Right atrium auricular region (tissue), 2 donors: ENCODE results near the gene NNT. TPM values are rescaled to one million over a fixed set of nuclear protein-coding genes. Genes with fewer than 3 reads are reported as not detected.
A peak's percentile ranks its signal among the peaks of the same experiment; 100 is the strongest.
"Not testable (repeated sequence)": the region's sequence is repeated elsewhere in the genome, so short reads cannot be mapped to it uniquely, and the experiment has no call there.

Source experiments
- DNase-seq: peaks from one replicate; pipeline ENCODE4 v3.0.0-alpha.2; 2019; ENCODE audit warnings: low spot score
- H3K27ac ChIP-seq, 2 donors: fragments of 200-600 bp; sonication (generic); 1 replicate in 1 of 2; 2 replicates in 1 of 2; pipeline ENCODE4 v1.5.1; 2016 to 2019
- H3K27me3 ChIP-seq, 2 donors: fragments of 200-600 bp; sonication (generic); one replicate each; pipeline versions ENCODE4 v1.5.1 to v1.6.0; 2017 to 2019
- H3K36me3 ChIP-seq: fragments of 200-600 bp; sonication (generic); one replicate; pipeline ENCODE4 v1.5.1; 2016
- H3K4me1 ChIP-seq, 2 donors: fragments of 200-600 bp; sonication (generic); one replicate each; pipeline versions ENCODE4 v1.5.1 to v1.6.0; 2017 to 2019
- H3K4me3 ChIP-seq, 2 donors: fragments of 200-600 bp; sonication (generic); 1 replicate in 1 of 2; 2 replicates in 1 of 2; pipeline ENCODE4 v1.5.1; 2017 to 2019; ENCODE audit warnings: mild to moderate bottlenecking in 1 of 2, moderate library complexity in 1 of 2
- H3K9me3 ChIP-seq, 2 donors: fragments of 200-600 bp; sonication (generic); one replicate each; pipeline ENCODE4 v1.5.1; 2019
- total RNA-seq, 2 donors: library from RNA; depleted of rRNA; stranded (reverse); fragments of >200 nt; gene quantifications; one replicate each; pipeline ENCODE4 v1.1.0, GENCODE V29; 2016
- TF ChIP-seq, protein P1 (sequence below), 2 donors: fragments of 200-600 bp; sonication (generic); IDR thresholded peaks; one replicate each; pipeline ENCODE4 v1.5.1; 2019; ENCODE audit warnings: antibody characterized with exemption in 2 of 2

NNT gene
- total RNA-seq, 2 donors from 2014 or later = 109 to 328 TPM

- H3K4me3 ChIP-seq = no peak overlapping the region
- no peaks in the 10 kb centered on the region for H3K27me3 ChIP-seq
- H3K27ac ChIP-seq = peak overlapping the region; percentile 21 to 27
- peaks cover 0 to 3% of the 10 kb centered on the region in 2 donors for H3K9me3 ChIP-seq
- peaks cover 45% of the 10 kb centered on the region for H3K36me3 ChIP-seq
- H3K4me1 ChIP-seq = peaks cover 0 to 10% of the 10 kb centered on the region in 2 donors
- TF ChIP-seq, protein P1, sequence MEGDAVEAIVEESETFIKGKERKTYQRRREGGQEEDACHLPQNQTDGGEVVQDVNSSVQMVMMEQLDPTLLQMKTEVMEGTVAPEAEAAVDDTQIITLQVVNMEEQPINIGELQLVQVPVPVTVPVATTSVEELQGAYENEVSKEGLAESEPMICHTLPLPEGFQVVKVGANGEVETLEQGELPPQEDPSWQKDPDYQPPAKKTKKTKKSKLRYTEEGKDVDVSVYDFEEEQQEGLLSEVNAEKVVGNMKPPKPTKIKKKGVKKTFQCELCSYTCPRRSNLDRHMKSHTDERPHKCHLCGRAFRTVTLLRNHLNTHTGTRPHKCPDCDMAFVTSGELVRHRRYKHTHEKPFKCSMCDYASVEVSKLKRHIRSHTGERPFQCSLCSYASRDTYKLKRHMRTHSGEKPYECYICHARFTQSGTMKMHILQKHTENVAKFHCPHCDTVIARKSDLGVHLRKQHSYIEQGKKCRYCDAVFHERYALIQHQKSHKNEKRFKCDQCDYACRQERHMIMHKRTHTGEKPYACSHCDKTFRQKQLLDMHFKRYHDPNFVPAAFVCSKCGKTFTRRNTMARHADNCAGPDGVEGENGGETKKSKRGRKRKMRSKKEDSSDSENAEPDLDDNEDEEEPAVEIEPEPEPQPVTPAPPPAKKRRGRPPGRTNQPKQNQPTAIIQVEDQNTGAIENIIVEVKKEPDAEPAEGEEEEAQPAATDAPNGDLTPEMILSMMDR (IDR thresholded peaks at IDR 0.05) = no peak
- no peak for DNase-seq
Observed at GRCh38 chr5:43699910-43700309, 96.9 kb downstream of the NNT start.

DNA sequence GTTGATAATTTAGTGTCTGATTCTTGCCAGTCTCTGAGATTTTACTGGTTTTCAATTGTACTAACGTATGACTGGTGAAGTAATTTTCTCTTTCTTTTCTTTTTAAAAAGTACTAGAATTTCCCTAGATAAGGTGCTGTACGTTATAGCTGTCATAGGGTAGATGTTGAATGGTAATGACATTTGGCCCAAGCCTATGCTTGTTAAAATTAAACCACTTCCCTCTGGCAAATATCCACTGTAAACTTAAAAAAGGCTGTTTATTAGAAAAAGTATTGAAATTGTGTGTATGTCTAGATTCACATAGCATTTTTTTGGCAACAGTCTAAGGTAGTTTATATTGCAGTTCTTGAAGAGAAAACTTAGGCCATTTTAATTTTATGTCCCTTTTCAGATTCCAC, 97.6 kb downstream of the NNT start:
- no peaks in the 10 kb centered on the region for H3K27me3 ChIP-seq
- H3K27ac ChIP-seq = peak overlapping the region; percentile 21 to 27
- peaks cover 45% of the 10 kb centered on the region for H3K36me3 ChIP-seq
- H3K9me3 ChIP-seq = peaks cover 0 to 3% of the 10 kb centered on the region in 2 donors
- no peak for DNase-seq
- peaks cover 0 to 10% of the 10 kb centered on the region in 2 donors for H3K4me1 ChIP-seq
- TF ChIP-seq, protein P1 (IDR thresholded peaks at IDR 0.05) = no peak
- no peak overlapping the region for H3K4me3 ChIP-seq

- Histone ChIP-seq H3K36me3 (peaks cover 41% of the 10 kb centered on the region), H3K27ac (no peak overlapping the region), H3K27me3 (no peaks in the 10 kb centered on the region), H3K4me3 (no peak overlapping the region), H3K9me3 (peaks cover 0 to 3% of the 10 kb centered on the region in 2 donors), H3K4me1 (peaks cover 0 to 10% of the 10 kb centered on the region in 2 donors)
- DNase-seq = no peak
- TF ChIP-seq, protein P1 (IDR thresholded peaks at IDR 0.05) = no peak
Observed at GRCh38 chr5:43701227-43701626, 98.2 kb downstream of the NNT start.

DNA sequence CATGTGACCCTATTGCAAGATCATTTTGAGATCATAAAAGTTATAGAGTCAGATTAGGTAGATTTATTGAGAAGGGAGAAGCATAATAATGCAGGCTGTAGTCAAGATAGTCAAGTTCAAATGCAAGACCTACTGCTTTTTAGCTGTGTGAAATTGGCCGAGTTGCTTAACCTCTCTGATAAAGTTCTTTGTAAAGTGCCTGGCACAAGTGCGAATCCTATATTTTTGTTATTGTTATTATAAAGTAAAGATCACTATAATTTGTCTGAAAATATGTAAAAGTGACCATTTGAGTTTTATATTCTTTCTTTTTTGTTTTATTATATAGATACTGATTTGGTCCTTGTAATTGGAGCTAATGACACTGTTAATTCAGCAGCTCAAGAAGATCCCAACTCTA, 99.3 kb downstream of the NNT start:
- Histone ChIP-seq H3K9me3 (peaks cover 0 to 3% of the 10 kb centered on the region in 2 donors), H3K27ac (no peak overlapping the region), H3K36me3 (peaks cover 41% of the 10 kb centered on the region), H3K4me1 (peaks cover 0 to 10% of the 10 kb centered on the region in 2 donors), H3K4me3 (no peak overlapping the region), H3K27me3 (no peaks in the 10 kb centered on the region)
- TF ChIP-seq, protein P1 (IDR thresholded peaks at IDR 0.05) = no peak
- DNase-seq = no peak

GRCh38 chr5:43702815-43703214, 99.8 kb downstream of the NNT start:
- no peak for DNase-seq
- peaks cover 0 to 3% of the 10 kb centered on the region in 2 donors for H3K9me3 ChIP-seq
- TF ChIP-seq, protein P1 (IDR thresholded peaks at IDR 0.05) = no peak
- H3K27me3 ChIP-seq = no peaks in the 10 kb centered on the region
- peaks cover 41% of the 10 kb centered on the region for H3K36me3 ChIP-seq
- H3K4me3 ChIP-seq = no peak overlapping the region
- H3K27ac ChIP-seq = no peak overlapping the region
- H3K4me1 ChIP-seq = peaks cover 0 to 10% of the 10 kb centered on the region in 2 donors

GRCh38 chr5:43704243-43704642, 101.3 kb downstream of the NNT start:
- Histone ChIP-seq H3K4me3 (no peak overlapping the region), H3K9me3 (peaks cover 0 to 3% of the 10 kb centered on the region in 2 donors), H3K27me3 (no peaks in the 10 kb centered on the region), H3K4me1 (peaks cover 0 to 10% of the 10 kb centered on the region in 2 donors), H3K27ac (no peak overlapping the region), H3K36me3 (peaks cover 41% of the 10 kb centered on the region)
- DNase-seq = no peak
- TF ChIP-seq, protein P1 (IDR thresholded peaks at IDR 0.05) = no peak

DNA sequence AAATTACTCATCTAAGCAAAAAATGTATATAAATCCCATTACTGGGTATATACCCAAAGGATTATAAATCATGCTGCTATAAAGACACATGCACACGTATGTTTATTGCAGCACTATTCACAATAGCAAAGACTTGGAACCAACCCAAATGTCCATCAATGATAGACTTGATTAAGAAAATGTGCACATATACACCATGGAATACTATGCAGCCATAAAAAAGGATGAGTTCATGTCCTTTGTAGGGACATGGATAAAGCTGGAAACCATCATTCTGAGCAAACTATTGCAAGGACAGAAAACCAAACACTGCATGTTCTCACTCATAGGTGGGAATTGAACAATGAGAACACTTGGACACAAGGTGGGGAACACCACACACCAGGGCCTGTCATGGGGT, 103.6 kb downstream of the NNT start:
- Histone ChIP-seq H3K36me3 (peaks cover 30% of the 10 kb centered on the region), H3K4me1 (peaks cover 0 to 10% of the 10 kb centered on the region in 2 donors)
- DNase-seq, H3K27ac ChIP-seq, H3K9me3 ChIP-seq, H3K4me3 ChIP-seq, H3K27me3 ChIP-seq: not testable (repeated sequence)
